Measurements from ENCODE around the gene SIAE.
"Not testable (repeated sequence)": the region's sequence is repeated elsewhere in the genome, so short reads cannot be mapped to it uniquely, and the experiment has no call there.

DNA sequence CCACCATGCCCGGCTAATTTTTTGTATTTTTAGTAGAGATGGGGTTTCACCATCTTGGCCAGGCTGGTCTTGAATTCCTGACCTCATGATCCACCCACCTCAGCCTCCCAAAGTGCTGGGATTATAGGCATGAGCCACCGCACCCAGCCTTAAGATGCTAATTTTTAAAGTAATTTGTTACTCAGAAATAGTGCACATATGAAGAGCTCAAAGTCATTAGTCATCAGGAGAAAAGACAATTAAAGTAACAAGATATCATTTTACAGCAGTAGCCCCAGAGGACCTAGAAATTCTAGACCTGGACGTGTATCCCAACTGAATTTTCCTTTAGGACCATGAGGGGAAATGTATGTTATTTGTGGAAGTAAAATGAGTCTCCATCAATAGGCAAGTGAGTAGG, 70.8 kb downstream of the SIAE start:
- not testable (repeated sequence) for TF ChIP-seq CTCF (conservative IDR thresholded peaks at IDR 0.05; ENCODE audit: low read depth, low read length); CEBPB (IDR thresholded peaks at IDR 0.05; ENCODE audit: low read depth, low read length); RAD21 (IDR thresholded peaks at IDR 0.05; ENCODE audit: low read length); RFX5 (IDR thresholded peaks at IDR 0.05; ENCODE audit: low read depth, low read length)
- TF ChIP-seq, protein P1, sequence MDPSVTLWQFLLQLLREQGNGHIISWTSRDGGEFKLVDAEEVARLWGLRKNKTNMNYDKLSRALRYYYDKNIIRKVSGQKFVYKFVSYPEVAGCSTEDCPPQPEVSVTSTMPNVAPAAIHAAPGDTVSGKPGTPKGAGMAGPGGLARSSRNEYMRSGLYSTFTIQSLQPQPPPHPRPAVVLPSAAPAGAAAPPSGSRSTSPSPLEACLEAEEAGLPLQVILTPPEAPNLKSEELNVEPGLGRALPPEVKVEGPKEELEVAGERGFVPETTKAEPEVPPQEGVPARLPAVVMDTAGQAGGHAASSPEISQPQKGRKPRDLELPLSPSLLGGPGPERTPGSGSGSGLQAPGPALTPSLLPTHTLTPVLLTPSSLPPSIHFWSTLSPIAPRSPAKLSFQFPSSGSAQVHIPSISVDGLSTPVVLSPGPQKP (IDR thresholded peaks at IDR 0.05; ENCODE audit: borderline replicate concordance, low read depth, low read length): not testable (repeated sequence)
